Prostate gland (tissue), 2 donors: ENCODE results near the gene CRISPLD2.
"Not testable (repeated sequence)": the region's sequence is repeated elsewhere in the genome, so short reads cannot be mapped to it uniquely, and the experiment has no call there.

ENCODE experiments used
- POLR2A ChIP-seq: fragments of 450-650 bp; IDR thresholded peaks from one replicate; pipeline ENCODE4 v1.6.1; 2016; ENCODE audit warnings: antibody characterized with exemption, mild to moderate bottlenecking
- POLR2AphosphoS5 ChIP-seq: sonication (generic); formaldehyde crosslinking; IDR thresholded peaks from one replicate; pipeline ENCODE4 v1.6.1; 2017; ENCODE audit warnings: antibody characterized with exemption
- TF ChIP-seq, protein P1 (sequence below), 4 experiments: fragments of 200-600 bp in 2 of 4; fragments of 450-650 bp in 2 of 4; sonication (generic) in 2 of 4; IDR thresholded peaks; 1 replicate in 3 of 4; 2 replicates in 1 of 4; pipeline ENCODE4 v1.5.1; 2016 to 2019; ENCODE audit warnings: antibody characterized with exemption in 4 of 4, mild to moderate bottlenecking in 2 of 4, moderate library complexity in 2 of 4

DNA sequence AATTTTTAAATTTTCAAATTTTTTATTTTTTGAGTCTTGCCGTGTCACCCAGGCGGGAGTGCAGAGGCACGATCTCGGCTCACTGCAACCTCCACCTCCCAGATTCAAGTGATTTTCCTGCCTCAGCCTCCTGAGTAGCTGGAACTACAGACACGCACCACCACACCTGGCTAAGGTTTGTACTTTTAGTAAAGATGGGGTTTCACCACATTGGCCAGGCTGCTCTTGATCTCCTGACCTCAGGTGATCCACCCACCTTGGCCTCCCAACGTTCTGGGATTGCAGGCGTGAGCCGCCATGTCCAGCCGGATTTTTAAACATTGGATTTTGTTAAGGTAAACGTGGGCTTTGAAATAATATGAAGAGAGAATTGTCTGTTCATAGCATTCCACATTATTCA lies 11.9 kb downstream of the CRISPLD2 start:
- TF ChIP-seq, protein P1, sequence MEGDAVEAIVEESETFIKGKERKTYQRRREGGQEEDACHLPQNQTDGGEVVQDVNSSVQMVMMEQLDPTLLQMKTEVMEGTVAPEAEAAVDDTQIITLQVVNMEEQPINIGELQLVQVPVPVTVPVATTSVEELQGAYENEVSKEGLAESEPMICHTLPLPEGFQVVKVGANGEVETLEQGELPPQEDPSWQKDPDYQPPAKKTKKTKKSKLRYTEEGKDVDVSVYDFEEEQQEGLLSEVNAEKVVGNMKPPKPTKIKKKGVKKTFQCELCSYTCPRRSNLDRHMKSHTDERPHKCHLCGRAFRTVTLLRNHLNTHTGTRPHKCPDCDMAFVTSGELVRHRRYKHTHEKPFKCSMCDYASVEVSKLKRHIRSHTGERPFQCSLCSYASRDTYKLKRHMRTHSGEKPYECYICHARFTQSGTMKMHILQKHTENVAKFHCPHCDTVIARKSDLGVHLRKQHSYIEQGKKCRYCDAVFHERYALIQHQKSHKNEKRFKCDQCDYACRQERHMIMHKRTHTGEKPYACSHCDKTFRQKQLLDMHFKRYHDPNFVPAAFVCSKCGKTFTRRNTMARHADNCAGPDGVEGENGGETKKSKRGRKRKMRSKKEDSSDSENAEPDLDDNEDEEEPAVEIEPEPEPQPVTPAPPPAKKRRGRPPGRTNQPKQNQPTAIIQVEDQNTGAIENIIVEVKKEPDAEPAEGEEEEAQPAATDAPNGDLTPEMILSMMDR (IDR thresholded peaks at IDR 0.05) = not testable (repeated sequence)
- TF ChIP-seq POLR2A, POLR2AphosphoS5: not testable (repeated sequence)
